ENCODE data around the gene MSH5.

The MSH5 gene

GRCh38 chr6:31730631-31731086 lies 9.1 kb upstream of the MSH5 start:
- DNase-seq: no peak

GRCh38 chr6:31732029-31732428 lies 7.8 kb upstream of the MSH5 start:
- DNase-seq: no peak

GRCh38 chr6:31733734-31734133 lies 6.1 kb upstream of the MSH5 start:
- no peak for DNase-seq

GRCh38 chr6:31734247-31734820 lies 5.5 kb upstream of the MSH5 start:
- no peak for DNase-seq

GRCh38 chr6:31734821-31735406 lies 4.9 kb upstream of the MSH5 start:
- DNase-seq: peak; percentile 48

GRCh38 chr6:31736021-31736767 lies 3.6 kb upstream of the MSH5 start, which contains the start of gene CLIC1:
Gene CLIC1, minus strand, starts transcription at chr6:31736530. Its CDS starts 230 bp downstream, at chr6:31736300.
- peak; percentile 64 for DNase-seq

GRCh38 chr6:31736768-31737314 lies 3.0 kb upstream of the MSH5 start:
- no peak for DNase-seq

GRCh38 chr6:31737315-31737990 lies 2.4 kb upstream of the MSH5 start:
- DNase-seq: no peak

- DNase-seq: peak; percentile 49
Measured at GRCh38 chr6:31737991-31738979, 1.5 kb upstream of the MSH5 start.

- no peak for DNase-seq
Measured at GRCh38 chr6:31740397-31741223, 805 bp downstream of the MSH5 start.

GRCh38 chr6:31741815-31742214 lies 2.0 kb downstream of the MSH5 start:
- no peak for DNase-seq

GRCh38 chr6:31742894-31743293 lies 3.1 kb downstream of the MSH5 start:
- no peak for DNase-seq

GRCh38 chr6:31744422-31744821 lies 4.6 kb downstream of the MSH5 start:
- DNase-seq: no peak

- DNase-seq: no peak
Measured at GRCh38 chr6:31749301-31750036, 9.7 kb downstream of the MSH5 start.

GRCh38 chr6:31750411-31751022 lies 10.7 kb downstream of the MSH5 start:
- DNase-seq: no peak

GRCh38 chr6:31752739-31753319 lies 13.0 kb downstream of the MSH5 start:
- DNase-seq: no peak

- DNase-seq: no peak
Measured at GRCh38 chr6:31758281-31758680, 18.5 kb downstream of the MSH5 start.

- no peak for DNase-seq
Measured at GRCh38 chr6:31760790-31761189, 21.0 kb downstream of the MSH5 start.

GRCh38 chr6:31761343-31761742 lies 21.5 kb downstream of the MSH5 start:
- no peak for DNase-seq
